ENCODE data around the gene ASTN2. TPM values are rescaled to one million over a fixed set of nuclear protein-coding genes. Genes with fewer than 3 reads are reported as not detected.

ASTN2 gene
- total and polyA plus RNA-seq, 2 donors (not counting 3 experiments of a cell fraction or from before 2014, with no cell fraction given): 1.0 to 1.9 TPM

DNA sequence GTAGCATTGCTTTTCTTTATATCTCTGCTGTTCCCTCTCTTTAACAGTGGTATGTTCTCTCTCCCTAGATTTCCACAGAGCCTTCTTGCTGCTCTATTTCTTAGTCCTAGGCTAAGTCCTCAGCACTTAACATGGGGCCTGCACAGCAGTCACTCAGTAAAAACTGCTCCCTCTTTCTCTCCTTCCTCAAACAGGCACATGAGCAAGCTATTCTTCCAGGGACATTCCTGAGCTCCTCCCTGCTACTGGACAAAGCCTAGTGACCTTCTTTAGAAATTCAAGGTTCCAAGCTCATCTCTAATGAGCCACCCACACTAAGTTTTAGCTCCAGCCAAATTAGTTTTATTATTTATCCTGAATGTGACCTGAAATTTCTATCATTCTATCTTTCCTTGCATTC, 688.3 kb downstream of the ASTN2 start:
- Histone ChIP-seq H3K27ac (ENCODE audit: insufficient read depth, low read depth, low read length) (no peak overlapping the region), H3K9ac (replicated peaks; ENCODE audit: extremely low read depth, insufficient read depth, low read length) (no peak overlapping the region), H3K9me1 (replicated peaks; ENCODE audit: control insufficient read depth, extremely low read depth, insufficient read depth, low read length) (no peaks in the 10 kb centered on the region), H2AFZ (ENCODE audit: low read depth, low read length) (no peak overlapping the region), H3K4me3 (replicated peaks in 1 of 3; ENCODE audit: insufficient read depth in 1 of 3, low read depth in 1 of 3, low read length in 3 of 3) (no peak overlapping the region), H4K20me1 (replicated peaks; ENCODE audit: control insufficient read depth, extremely low read depth, insufficient read depth, low read length) (no peaks in the 10 kb centered on the region), H3K4me2 (ENCODE audit: insufficient read depth, low read length) (no peak overlapping the region), H3K27me3 (ENCODE audit: control insufficient read depth in 2 of 2, insufficient read depth in 2 of 2, low read length in 2 of 2) (no peaks in the 10 kb centered on the region), H3K79me2 (ENCODE audit: control insufficient read depth, insufficient read depth, low read length) (no peaks in the 10 kb centered on the region), H3K36me3 (ENCODE audit: control insufficient read depth in 2 of 2, extremely low read depth in 1 of 2, insufficient read depth in 2 of 2, low read length in 2 of 2) (no peaks in the 10 kb centered on the region), H3K9me3 (replicated peaks; ENCODE audit: control insufficient read depth, insufficient read depth, low read length) (no peaks in the 10 kb centered on the region), H3K4me1 (ENCODE audit: control insufficient read depth, extremely low read depth, insufficient read depth, low read length) (no peaks in the 10 kb centered on the region)
- ChIA-PET POLR2A (interaction anchor here (0.6 kb wide), 1 partner anchor 40 kb away, joined by 3 read pairs; the partner anchor contains the start of gene TRIM32), CTCF (interaction anchor here (4.2 kb wide), 1 partner anchor 10 kb away, joined by 30 read pairs; no protein-coding TSS in a partner anchor)
- dilution Hi-C loops (cut with MboI; ENCODE audit: extremely low pct_ligation_motif_present, low sequenced_read_pairs): no loop called here
- DNase-seq (ENCODE audit: low read depth, low spot score) (no peak), FAIRE-seq (no peak)
- intact Hi-C loops (cut with micrococcal nuclease): no loop called here
- TF ChIP-seq FOS (IDR thresholded peaks at IDR 0.05; ENCODE audit: borderline replicate concordance, insufficient read depth, low read length) (no peak), POLR2AphosphoS5 (IDR thresholded peaks at IDR 0.05; ENCODE audit: insufficient read depth, low read depth, low read length) (no peak), JUN (IDR thresholded peaks at IDR 0.05; ENCODE audit: borderline replicate concordance, insufficient read depth, insufficient read length, low read depth) (no peak), GATA2 (IDR thresholded peaks at IDR 0.05; ENCODE audit: insufficient read depth, insufficient read length, low read depth, low read length) (no peak), EZH2 (IDR thresholded peaks at IDR 0.05; ENCODE audit: borderline replicate concordance, low read depth, low read length, severe bottlenecking) (no peak), MYC (IDR thresholded peaks at IDR 0.05; ENCODE audit: low read depth, low read length) (no peak), POLR2A (IDR thresholded peaks at IDR 0.05; ENCODE audit: low read depth, low read length) (no peak)
- TF ChIP-seq, protein P1, sequence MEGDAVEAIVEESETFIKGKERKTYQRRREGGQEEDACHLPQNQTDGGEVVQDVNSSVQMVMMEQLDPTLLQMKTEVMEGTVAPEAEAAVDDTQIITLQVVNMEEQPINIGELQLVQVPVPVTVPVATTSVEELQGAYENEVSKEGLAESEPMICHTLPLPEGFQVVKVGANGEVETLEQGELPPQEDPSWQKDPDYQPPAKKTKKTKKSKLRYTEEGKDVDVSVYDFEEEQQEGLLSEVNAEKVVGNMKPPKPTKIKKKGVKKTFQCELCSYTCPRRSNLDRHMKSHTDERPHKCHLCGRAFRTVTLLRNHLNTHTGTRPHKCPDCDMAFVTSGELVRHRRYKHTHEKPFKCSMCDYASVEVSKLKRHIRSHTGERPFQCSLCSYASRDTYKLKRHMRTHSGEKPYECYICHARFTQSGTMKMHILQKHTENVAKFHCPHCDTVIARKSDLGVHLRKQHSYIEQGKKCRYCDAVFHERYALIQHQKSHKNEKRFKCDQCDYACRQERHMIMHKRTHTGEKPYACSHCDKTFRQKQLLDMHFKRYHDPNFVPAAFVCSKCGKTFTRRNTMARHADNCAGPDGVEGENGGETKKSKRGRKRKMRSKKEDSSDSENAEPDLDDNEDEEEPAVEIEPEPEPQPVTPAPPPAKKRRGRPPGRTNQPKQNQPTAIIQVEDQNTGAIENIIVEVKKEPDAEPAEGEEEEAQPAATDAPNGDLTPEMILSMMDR (IDR thresholded peaks at IDR 0.05; ENCODE audit: extremely low read depth in 1 of 2, insufficient read depth in 1 of 2, low read depth in 1 of 2, low read length in 2 of 2): no peak
- TF ChIP-seq, protein P2, sequence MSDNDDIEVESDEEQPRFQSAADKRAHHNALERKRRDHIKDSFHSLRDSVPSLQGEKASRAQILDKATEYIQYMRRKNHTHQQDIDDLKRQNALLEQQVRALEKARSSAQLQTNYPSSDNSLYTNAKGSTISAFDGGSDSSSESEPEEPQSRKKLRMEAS (IDR thresholded peaks at IDR 0.05; ENCODE audit: insufficient read depth, insufficient read length): no peak
- BruUV-seq (replicated peaks): no TSS peak

Data from endothelial cell of umbilical vein (primary cell).